HEK293 (cell line): ENCODE measurements around the gene TANGO6.

ENCODE experiments used
- CTCF ChIA-PET: fragments of 350-600 bp; formaldehyde crosslinking; extraction: SDS; loops from one replicate; lab custom pipeline; 2021; ENCODE audit warnings: antibody characterized with exemption; lab: Yijun Ruan, JAX
- POLR2A ChIA-PET: fragments of 300-600 bp; formaldehyde crosslinking; extraction: SDS; loops from one replicate; lab custom pipeline; 2020; ENCODE audit warnings: antibody characterized with exemption, inconsistent platforms; lab: Yijun Ruan, JAX
- H3K27ac ChIP-seq: fragments of 200-500 bp; sonication (Bioruptor generic); 2 replicates; pipeline ENCODE4 v1.5.1; 2014; ENCODE audit warnings: low read depth, low read length, control low read depth, inconsistent platforms; ENCODE audit errors: extremely low read depth
- H3K36me3 ChIP-seq, 2 experiments: fragments of 200-500 bp in 1 of 2; sonication (Bioruptor generic) in 1 of 2; 1 replicate in 1 of 2; 2 replicates in 1 of 2; pipeline ENCODE4 v1.5.1; 2014 to 2017; ENCODE audit warnings: inconsistent platforms in 2 of 2, low read length in 2 of 2; ENCODE audit not compliant: control insufficient read depth in 2 of 2, insufficient read depth in 1 of 2
- H3K4me1 ChIP-seq: fragments of 200-500 bp; sonication (Bioruptor generic); 2 replicates; pipeline ENCODE4 v1.5.1; 2014; ENCODE audit warnings: mild to moderate bottlenecking, low read length, inconsistent platforms; ENCODE audit not compliant: control insufficient read depth, insufficient read depth
- H3K4me3 ChIP-seq: 2 replicates; pipeline ENCODE4 v1.5.1; 2011; ENCODE audit warnings: low read depth, mild to moderate bottlenecking, control low read depth, low read length, moderate library complexity
- H3K9me3 ChIP-seq: fragments of 200-500 bp; sonication (Bioruptor generic); 2 replicates; pipeline ENCODE4 v1.5.1; 2014; ENCODE audit warnings: low read depth, low read length, inconsistent platforms; ENCODE audit not compliant: control insufficient read depth, insufficient read depth
- CTCF ChIP-seq: fragments of 450-650 bp; formaldehyde crosslinking; IDR thresholded peaks from 2 replicates; pipeline ENCODE4 v1.5.1; 2016; ENCODE audit warnings: missing biosample characterization, missing genetic modification characterization
- KLF7 ChIP-seq: fragments of 450-650 bp; formaldehyde crosslinking; IDR thresholded peaks from 2 replicates; pipeline ENCODE4 v1.5.1; 2016; ENCODE audit warnings: missing biosample characterization, missing genetic modification characterization, borderline replicate concordance
- PATZ1 ChIP-seq: fragments of 450-650 bp; formaldehyde crosslinking; IDR thresholded peaks from 2 replicates; pipeline ENCODE4 v1.5.1; 2016; ENCODE audit warnings: missing biosample characterization, missing genetic modification characterization
- PRDM1 ChIP-seq: fragments of 450-650 bp; formaldehyde crosslinking; IDR thresholded peaks from 2 replicates; pipeline ENCODE4; 2016; ENCODE audit warnings: missing biosample characterization, missing genetic modification characterization
- ZBTB17 ChIP-seq: fragments of 450-650 bp; formaldehyde crosslinking; IDR thresholded peaks from 2 replicates; pipeline ENCODE4 v1.5.1; 2016; ENCODE audit warnings: missing biosample characterization, missing genetic modification characterization
- ZBTB20 ChIP-seq: fragments of 450-650 bp; formaldehyde crosslinking; IDR thresholded peaks from 2 replicates; pipeline ENCODE4 v1.5.1; 2016; ENCODE audit warnings: missing biosample characterization, missing genetic modification characterization
- ZFHX2 ChIP-seq: fragments of 450-650 bp; formaldehyde crosslinking; conservative IDR thresholded peaks from 2 replicates; pipeline ENCODE4 v1.5.1; 2016; ENCODE audit warnings: missing biosample characterization, missing genetic modification characterization
- ZIC2 ChIP-seq: fragments of 450-650 bp; formaldehyde crosslinking; IDR thresholded peaks from 2 replicates; pipeline ENCODE4 v1.5.1; 2016; ENCODE audit warnings: missing biosample characterization, missing genetic modification characterization
- ZNF10 ChIP-seq: fragments of 450-650 bp; formaldehyde crosslinking; IDR thresholded peaks from 2 replicates; pipeline ENCODE4 v1.5.1; 2017; ENCODE audit warnings: missing biosample characterization, missing genetic modification characterization
- ZNF239 ChIP-seq: fragments of 450-650 bp; formaldehyde crosslinking; IDR thresholded peaks from 2 replicates; pipeline ENCODE4 v1.5.1; 2016; ENCODE audit warnings: missing biosample characterization, missing genetic modification characterization
- ZNF335 ChIP-seq: fragments of 450-650 bp; formaldehyde crosslinking; conservative IDR thresholded peaks from 2 replicates; pipeline ENCODE4 v1.5.1; 2016; ENCODE audit warnings: missing biosample characterization, missing genetic modification characterization
- ZNF350 ChIP-seq: fragments of 450-650 bp; formaldehyde crosslinking; IDR thresholded peaks from 2 replicates; pipeline ENCODE4 v1.5.0; 2017; ENCODE audit warnings: missing biosample characterization, mild to moderate bottlenecking, missing genetic modification characterization
- ZNF398 ChIP-seq: fragments of 450-650 bp; formaldehyde crosslinking; IDR thresholded peaks from 2 replicates; pipeline ENCODE4 v1.5.1; 2017; ENCODE audit warnings: missing biosample characterization, missing genetic modification characterization
- ZNF548 ChIP-seq: fragments of 450-650 bp; formaldehyde crosslinking; IDR thresholded peaks from 2 replicates; pipeline ENCODE4 v1.5.1; 2016; ENCODE audit warnings: missing biosample characterization, missing genetic modification characterization
- ZNF561 ChIP-seq: fragments of 450-650 bp; IDR thresholded peaks from 2 replicates; pipeline ENCODE4 v1.5.1; 2018; ENCODE audit warnings: missing biosample characterization, missing genetic modification characterization, borderline replicate concordance
- ZNF660 ChIP-seq: fragments of 450-650 bp; IDR thresholded peaks from 2 replicates; pipeline ENCODE4 v1.5.1; 2018; ENCODE audit warnings: missing biosample characterization, mild to moderate bottlenecking, missing genetic modification characterization
- ZNF692 ChIP-seq: fragments of 450-650 bp; formaldehyde crosslinking; IDR thresholded peaks from 2 replicates; pipeline ENCODE4 v1.5.1; 2016; ENCODE audit warnings: missing biosample characterization, missing genetic modification characterization
- ZXDB ChIP-seq: fragments of 450-650 bp; formaldehyde crosslinking; IDR thresholded peaks from 2 replicates; pipeline ENCODE4 v1.5.1; 2016; ENCODE audit warnings: missing biosample characterization, missing genetic modification characterization
- TF ChIP-seq, protein P1 (sequence below): fragments of 450-650 bp; formaldehyde crosslinking; IDR thresholded peaks from 2 replicates; pipeline ENCODE4 v1.5.1; 2017; ENCODE audit warnings: missing biosample characterization, missing genetic modification characterization
- TF ChIP-seq, protein P2 (sequence below): fragments of 450-650 bp; formaldehyde crosslinking; IDR thresholded peaks from 2 replicates; pipeline ENCODE4 v1.5.1; 2016; ENCODE audit warnings: missing biosample characterization, missing genetic modification characterization
- TF ChIP-seq, protein P3 (sequence below): fragments of 450-650 bp; formaldehyde crosslinking; conservative IDR thresholded peaks from 2 replicates; pipeline ENCODE4 v1.5.1; 2016; ENCODE audit warnings: low read depth, missing biosample characterization, missing genetic modification characterization

The TANGO6 gene

DNA sequence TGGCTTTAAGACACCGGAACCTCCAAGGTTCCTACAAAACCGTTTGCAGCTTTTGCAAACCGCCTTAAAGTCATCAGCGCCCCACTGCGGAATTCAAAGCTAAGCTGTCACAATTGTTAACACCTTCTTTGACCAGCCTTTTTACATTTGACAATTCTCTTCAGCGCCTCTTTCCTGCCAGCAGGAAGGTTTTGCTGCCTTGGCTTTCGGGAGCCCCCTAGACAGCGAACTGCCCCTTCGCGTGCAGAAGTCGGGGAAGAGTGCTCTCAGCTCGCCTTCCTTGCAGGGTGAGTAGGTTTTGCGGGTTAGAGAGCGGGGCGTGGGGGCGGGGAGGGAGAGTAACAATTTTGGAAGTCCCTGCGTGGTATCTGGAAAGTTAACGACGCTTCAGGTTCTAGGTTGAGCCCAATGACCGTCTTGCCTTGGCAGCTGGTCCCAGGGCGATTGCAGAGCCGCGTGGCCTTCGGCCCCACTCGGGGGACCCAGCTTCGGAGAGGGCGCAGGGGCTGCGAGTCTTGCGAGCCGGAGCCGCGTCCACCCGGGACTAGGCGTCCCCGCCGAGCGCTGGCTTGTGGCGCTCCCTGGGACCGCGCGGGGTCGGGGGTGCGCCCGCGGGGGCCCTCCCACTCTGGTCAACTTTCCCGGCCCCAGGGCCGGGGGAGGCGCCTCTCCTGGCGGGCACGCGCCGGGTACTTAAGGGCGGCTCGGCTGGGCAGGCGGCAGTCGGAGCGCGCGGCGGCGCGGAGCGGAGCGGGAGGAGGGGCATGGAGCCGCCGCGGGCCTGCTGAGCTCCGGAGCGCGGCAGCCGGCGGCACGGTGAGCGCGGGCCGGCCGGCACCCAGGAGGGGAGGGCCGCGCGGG is 262.4 kb downstream of the TANGO6 start, which contains the start of gene HAS3:
Gene HAS3, plus strand, starts transcription at position 153 of the 861 bp plus-strand sequence. CDS start 3,743 bp downstream, outside the sequence.
- no peaks in the 10 kb centered on the region; the same call in 1 of the 2 replicates for H3K4me1 ChIP-seq
- POLR2A ChIA-PET = interaction anchor here (0.6 to 1.2 kb wide), 5 partner anchors 12 to 319 kb away, joined by 3 to 6 read pairs (median 3); no protein-coding TSS in a partner anchor
- CTCF ChIA-PET = interaction anchor here (0.6 to 2.2 kb wide), 9 partner anchors 11 to 577 kb away, joined by 3 to 11 read pairs (median 3); no protein-coding TSS in a partner anchor
- peak within 1 kb of the TSS; percentile 63; the same call in 1 of the 2 replicates for H3K27ac ChIP-seq
- H3K36me3 ChIP-seq = peaks cover 0 to 14% of the 10 kb centered on the region in 2 experiments; a peak in 1 of 3 replicates
- peak within 1 kb of the TSS; percentile 49 for H3K4me3 ChIP-seq
- no peaks in the 10 kb centered on the region for H3K9me3 ChIP-seq
- TF ChIP-seq ZNF398 (tag by site-specific recombination) (peak; percentile 7; the same call in 1 of the 2 replicates), CTCF (tag by site-specific recombination) (peak; percentile 73), ZBTB17 (tag by site-specific recombination) (0 out of 2 replicates have a peak, but pooled peaks have one; percentile 32), ZNF335 (peak; percentile 67), ZNF692 (tag by site-specific recombination) (peak; percentile 57), ZNF548 (tag by site-specific recombination) (no peak), ZFHX2 (peak; percentile 55), ZXDB (peak; percentile 56; the same call in 1 of the 2 replicates), ZNF350 (no peak), PRDM1 (peak; percentile 51), ZNF239 (tag by site-specific recombination) (no peak), ZNF660 (tag by site-specific recombination) (peak; percentile 46), ZNF10 (no peak), PATZ1 (tag by site-specific recombination) (peak; percentile 54), KLF7 (no peak), ZBTB20 (peak; percentile 86), ZIC2 (tag by site-specific recombination) (peak; percentile 21; the same call in 1 of the 2 replicates), ZNF561 (tag by site-specific recombination) (peak; percentile 83; the same call in 1 of the 2 replicates)
- TF ChIP-seq, protein P1, sequence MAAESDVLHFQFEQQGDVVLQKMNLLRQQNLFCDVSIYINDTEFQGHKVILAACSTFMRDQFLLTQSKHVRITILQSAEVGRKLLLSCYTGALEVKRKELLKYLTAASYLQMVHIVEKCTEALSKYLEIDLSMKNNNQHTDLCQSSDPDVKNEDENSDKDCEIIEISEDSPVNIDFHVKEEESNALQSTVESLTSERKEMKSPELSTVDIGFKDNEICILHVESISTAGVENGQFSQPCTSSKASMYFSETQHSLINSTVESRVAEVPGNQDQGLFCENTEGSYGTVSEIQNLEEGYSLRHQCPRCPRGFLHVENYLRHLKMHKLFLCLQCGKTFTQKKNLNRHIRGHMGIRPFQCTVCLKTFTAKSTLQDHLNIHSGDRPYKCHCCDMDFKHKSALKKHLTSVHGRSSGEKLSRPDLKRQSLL (tag by site-specific recombination) = peak; percentile 38; the same call in 1 of the 2 replicates
- TF ChIP-seq, protein P2, sequence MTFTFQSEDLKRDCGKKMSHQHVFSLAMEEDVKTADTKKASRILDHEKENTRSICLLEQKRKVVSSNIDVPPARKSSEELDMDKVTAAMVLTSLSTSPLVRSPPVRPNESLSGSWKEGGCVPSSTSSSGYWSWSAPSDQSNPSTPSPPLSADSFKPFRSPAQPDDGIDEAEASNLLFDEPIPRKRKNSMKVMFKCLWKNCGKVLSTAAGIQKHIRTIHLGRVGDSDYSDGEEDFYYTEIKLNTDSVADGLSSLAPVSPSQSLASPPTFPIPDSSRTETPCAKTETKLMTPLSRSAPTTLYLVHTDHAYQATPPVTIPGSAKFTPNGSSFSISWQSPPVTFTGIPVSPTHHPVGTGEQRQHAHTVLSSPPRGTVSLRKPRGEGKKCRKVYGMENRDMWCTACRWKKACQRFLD (tag by site-specific recombination) = no peak
- TF ChIP-seq, protein P3, sequence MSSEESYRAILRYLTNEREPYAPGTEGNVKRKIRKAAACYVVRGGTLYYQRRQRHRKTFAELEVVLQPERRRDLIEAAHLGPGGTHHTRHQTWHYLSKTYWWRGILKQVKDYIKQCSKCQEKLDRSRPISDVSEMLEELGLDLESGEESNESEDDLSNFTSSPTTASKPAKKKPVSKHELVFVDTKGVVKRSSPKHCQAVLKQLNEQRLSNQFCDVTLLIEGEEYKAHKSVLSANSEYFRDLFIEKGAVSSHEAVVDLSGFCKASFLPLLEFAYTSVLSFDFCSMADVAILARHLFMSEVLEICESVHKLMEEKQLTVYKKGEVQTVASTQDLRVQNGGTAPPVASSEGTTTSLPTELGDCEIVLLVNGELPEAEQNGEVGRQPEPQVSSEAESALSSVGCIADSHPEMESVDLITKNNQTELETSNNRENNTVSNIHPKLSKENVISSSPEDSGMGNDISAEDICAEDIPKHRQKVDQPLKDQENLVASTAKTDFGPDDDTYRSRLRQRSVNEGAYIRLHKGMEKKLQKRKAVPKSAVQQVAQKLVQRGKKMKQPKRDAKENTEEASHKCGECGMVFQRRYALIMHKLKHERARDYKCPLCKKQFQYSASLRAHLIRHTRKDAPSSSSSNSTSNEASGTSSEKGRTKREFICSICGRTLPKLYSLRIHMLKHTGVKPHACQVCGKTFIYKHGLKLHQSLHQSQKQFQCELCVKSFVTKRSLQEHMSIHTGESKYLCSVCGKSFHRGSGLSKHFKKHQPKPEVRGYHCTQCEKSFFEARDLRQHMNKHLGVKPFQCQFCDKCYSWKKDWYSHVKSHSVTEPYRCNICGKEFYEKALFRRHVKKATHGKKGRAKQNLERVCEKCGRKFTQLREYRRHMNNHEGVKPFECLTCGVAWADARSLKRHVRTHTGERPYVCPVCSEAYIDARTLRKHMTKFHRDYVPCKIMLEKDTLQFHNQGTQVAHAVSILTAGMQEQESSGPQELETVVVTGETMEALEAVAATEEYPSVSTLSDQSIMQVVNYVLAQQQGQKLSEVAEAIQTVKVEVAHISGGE (tag by site-specific recombination) = 0 out of 2 replicates have a peak, but pooled peaks have one; percentile 29
